Heart left ventricle (tissue), 16 donors: ENCODE measurements around the gene MDH2. TPM values are rescaled to one million over a fixed set of nuclear protein-coding genes. Genes with fewer than 3 reads are reported as not detected.
A peak's percentile ranks its signal among the peaks of the same experiment; 100 is the strongest.
"Not testable (repeated sequence)": the region's sequence is repeated elsewhere in the genome, so short reads cannot be mapped to it uniquely, and the experiment has no call there.

ENCODE experiments used
- ATAC-seq, 4 donors: fragments of 200-7000 bp; cut with Tn5 transposase; one replicate each; pipeline ENCODE4 v1.9.1; 2020 to 2022; ENCODE audit warnings: moderate library complexity in 4 of 4, mild to moderate bottlenecking in 3 of 4, moderate number of reproducible peaks in 1 of 4
- DNase-seq, 5 donors: peaks; one replicate each; pipeline ENCODE4 v3.0.0-alpha.2; 2020
- H3K27ac ChIP-seq, 12 donors: fragments of 200-600 bp; sonication (generic) in 4 of 12; one replicate each; pipeline versions ENCODE4 v1.5.0 to v1.8.0; 2016 to 2022; ENCODE audit warnings: mild to moderate bottlenecking in 2 of 12
- H3K27me3 ChIP-seq, 9 donors: fragments of 200-600 bp; sonication (generic) in 2 of 9; one replicate each; pipeline versions ENCODE4 v1.5.1 to v1.8.0; 2016 to 2022; ENCODE audit warnings: mild to moderate bottlenecking in 3 of 9
- H3K36me3 ChIP-seq, 9 donors: fragments of 200-600 bp; sonication (generic) in 2 of 9; one replicate each; pipeline versions ENCODE4 v1.5.0 to v1.8.0; 2018 to 2022; ENCODE audit warnings: mild to moderate bottlenecking in 2 of 9
- H3K4me1 ChIP-seq, 12 donors: fragments of 200-600 bp; sonication (generic) in 4 of 12; one replicate each; pipeline versions ENCODE4 v1.5.0 to v1.8.0; 2016 to 2022; ENCODE audit warnings: mild to moderate bottlenecking in 3 of 12
- H3K4me3 ChIP-seq, 12 donors: fragments of 200-600 bp; sonication (generic) in 4 of 12; one replicate each; pipeline versions ENCODE4 v1.5.0 to v1.8.0; 2017 to 2022; ENCODE audit warnings: mild to moderate bottlenecking in 9 of 12, moderate library complexity in 4 of 12
- H3K9me3 ChIP-seq, 12 donors: fragments of 200-600 bp; sonication (generic) in 4 of 12; one replicate each; pipeline versions ENCODE4 v1.5.0 to v1.8.0; 2016 to 2022; ENCODE audit warnings: mild to moderate bottlenecking in 1 of 12
- POLR2A ChIP-seq, 2 donors: fragments of 450-650 bp; IDR thresholded peaks; one replicate each; pipeline ENCODE4 v1.6.1; 2017; ENCODE audit warnings: antibody characterized with exemption in 2 of 2, mild to moderate bottlenecking in 2 of 2, moderate library complexity in 2 of 2
- WGBS, 4 donors: extraction: QIAGEN DNeasy Blood & Tissue Kit in 2 of 4; methylation state at CpG; one replicate each; pipeline versions ENCODE4 v1.1.5 to v1.1.7; 2013 to 2018; 5-methylcytosine and 5-hydroxymethylcytosine counted together
- intact Hi-C, 10 donors: fragments of 100-400 bp; cut with DNase I; formaldehyde crosslinking; loops; one replicate each; pipeline versions ENCODE4 v1.11.1 to v1.14.2; 2022
- polyA plus RNA-seq, 2 donors: library from polyadenylated mRNA; stranded (reverse); fragments of 200-250 nt; gene quantifications; one replicate each; pipeline ENCODE4 v1.2.3, GENCODE V29; 2013
- total RNA-seq, 9 donors: library from RNA; depleted of rRNA in 2 of 9; stranded (reverse); fragments of >200 nt in 2 of 9; fragmentation: NEBNext Ultra II Directional in 3 of 9; extraction: Animal tissue kit (Norgen Biotek cat#: 25700) in 3 of 9; gene quantifications; one replicate each; pipeline versions ENCODE4 v1.1.0 to v1.2.4, GENCODE V29; 2016 to 2023
- TF ChIP-seq, protein P1 (sequence below), 12 donors: fragments of 200-600 bp; sonication (generic) in 4 of 12; IDR thresholded peaks; one replicate each; pipeline versions ENCODE4 v1.5.0 to v1.8.0; 2018 to 2022; ENCODE audit warnings: antibody characterized with exemption in 12 of 12, mild to moderate bottlenecking in 5 of 12
- donor health status: ischemic (EF 13 %, LVEDD 7.1; RV severe dilation, severe dysfunction).
- donor health status: healthy with polysubstance abuse.
- donor health status: DM: no; HTN: yes; CAD: no.
- donor health status: DM: no; HTN: no; CAD: no.
- donor health status: ischemic (EF 25% LVEDD 6.9; RV normal size, moderate dysfunction).
- donor health status: ischemic (EF 25% LVEDD 5.7; RV mildly dilated, moderate dysfunction).
- donor health status: healthy.
- donor health status: DM: yes; HTN: yes; CAD: no.
- donor health status: ischemic (EF 35%, LVEDD 5.7; RV mildly dilated, moderate dysfunction).
- donor health status: nonischemic (EF 11% LVEDD 7.7; RV severe dilation, severe dysfunction).
- donor health status: DM: yes; HTN: yes; CAD: no.
- donor health status: PGD.
- donor health status: ischemic (EF 29% LVEDD 5.4; RV normal size, mild dysfunction).
- donor health status: nonischemic (EF 23%, LVEDD 6.1; RV moderate dilation, normal function).

MDH2 gene
- total and polyA plus RNA-seq, 11 donors: 140 to 591 (median 393) TPM

DNA sequence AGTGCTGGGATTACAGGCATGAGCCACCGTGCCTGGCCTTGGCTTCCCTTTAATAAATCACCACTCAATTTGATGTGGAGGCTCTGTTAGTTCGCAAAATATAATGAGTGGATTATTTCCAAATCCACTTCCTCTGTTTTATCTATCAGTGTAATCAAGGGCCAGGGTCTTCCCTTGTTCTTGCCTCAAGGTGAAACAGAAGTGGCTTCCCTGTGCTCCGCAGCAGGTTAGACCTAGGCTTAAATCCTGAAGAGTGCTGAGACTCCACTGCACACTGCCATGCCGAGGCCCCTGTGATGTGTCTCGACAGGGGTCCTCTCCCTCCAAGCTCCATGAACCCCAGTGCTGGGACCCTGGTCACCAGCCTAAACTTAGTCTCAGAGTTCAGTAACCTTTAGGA, 59.0 kb downstream of the MDH2 start:
- Histone ChIP-seq H3K27me3 (no peaks in the 10 kb centered on the region), H3K4me3 (no peak overlapping the region), H3K36me3 (no peaks in the 10 kb centered on the region), H3K9me3 (no peaks in the 10 kb centered on the region), H3K27ac (no peak overlapping the region), H3K4me1 (peaks cover 0 to 6% (median 0%) of the 10 kb centered on the region in 12 donors)
- DNase-seq (no peak), ATAC-seq (no peak)
- intact Hi-C loops: no loop called here
- WGBS, 4 donors: 84 to 89% (median 87%) methylated on average over 5 of the region's 5 CpGs
- no peak for TF ChIP-seq POLR2A (IDR thresholded peaks at IDR 0.05)
- TF ChIP-seq, protein P1, sequence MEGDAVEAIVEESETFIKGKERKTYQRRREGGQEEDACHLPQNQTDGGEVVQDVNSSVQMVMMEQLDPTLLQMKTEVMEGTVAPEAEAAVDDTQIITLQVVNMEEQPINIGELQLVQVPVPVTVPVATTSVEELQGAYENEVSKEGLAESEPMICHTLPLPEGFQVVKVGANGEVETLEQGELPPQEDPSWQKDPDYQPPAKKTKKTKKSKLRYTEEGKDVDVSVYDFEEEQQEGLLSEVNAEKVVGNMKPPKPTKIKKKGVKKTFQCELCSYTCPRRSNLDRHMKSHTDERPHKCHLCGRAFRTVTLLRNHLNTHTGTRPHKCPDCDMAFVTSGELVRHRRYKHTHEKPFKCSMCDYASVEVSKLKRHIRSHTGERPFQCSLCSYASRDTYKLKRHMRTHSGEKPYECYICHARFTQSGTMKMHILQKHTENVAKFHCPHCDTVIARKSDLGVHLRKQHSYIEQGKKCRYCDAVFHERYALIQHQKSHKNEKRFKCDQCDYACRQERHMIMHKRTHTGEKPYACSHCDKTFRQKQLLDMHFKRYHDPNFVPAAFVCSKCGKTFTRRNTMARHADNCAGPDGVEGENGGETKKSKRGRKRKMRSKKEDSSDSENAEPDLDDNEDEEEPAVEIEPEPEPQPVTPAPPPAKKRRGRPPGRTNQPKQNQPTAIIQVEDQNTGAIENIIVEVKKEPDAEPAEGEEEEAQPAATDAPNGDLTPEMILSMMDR (IDR thresholded peaks at IDR 0.05): no peak

DNA sequence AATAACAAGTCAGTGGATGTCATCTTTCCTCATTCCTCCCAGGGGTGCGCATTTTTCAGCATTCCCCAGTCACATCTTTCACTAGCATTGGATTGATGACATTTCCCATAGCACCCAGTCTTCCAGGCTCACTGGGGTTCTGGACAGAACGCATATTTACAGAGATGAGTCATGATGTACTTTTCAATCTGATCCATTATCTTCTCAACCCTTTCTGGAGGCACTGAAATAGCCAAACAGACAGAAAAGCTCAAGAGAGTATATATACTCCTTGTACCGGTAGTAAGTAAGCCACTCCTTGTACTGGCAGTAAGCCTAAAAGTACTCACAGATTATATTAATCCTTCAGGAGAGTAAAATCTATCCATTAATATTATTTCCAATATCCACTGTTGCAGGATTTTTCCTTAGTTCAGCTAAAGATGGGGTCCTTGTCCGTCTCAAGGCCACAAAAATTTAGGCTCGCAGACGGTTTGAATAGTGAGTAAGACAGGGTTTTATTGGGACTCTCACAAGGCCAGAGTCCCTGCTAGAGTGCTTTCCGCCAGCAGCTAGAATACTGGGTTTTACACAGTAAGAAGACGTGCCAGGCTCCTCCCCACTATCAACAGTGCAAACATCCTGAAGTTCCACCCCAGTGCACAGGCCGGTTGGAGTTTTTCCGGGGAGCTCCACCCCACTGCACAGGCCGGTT, 60.8 kb downstream of the MDH2 start:
- peak overlapping the region in 3 of 12 donors; percentile 4 to 14 (median 6) for H3K27ac ChIP-seq
- DNase-seq: peak in 2 of 5 donors; percentile 18 to 38
- H3K4me3 ChIP-seq: no peak overlapping the region
- H3K4me1 ChIP-seq: peaks cover 0 to 6% (median 0%) of the 10 kb centered on the region in 12 donors
- H3K36me3 ChIP-seq: no peaks in the 10 kb centered on the region
- no peaks in the 10 kb centered on the region for H3K9me3 ChIP-seq
- TF ChIP-seq POLR2A (IDR thresholded peaks at IDR 0.05): no peak
- TF ChIP-seq, protein P1 (IDR thresholded peaks at IDR 0.05): no peak
- peak in 3 of 4 donors; percentile 61 to 75 (median 66) for ATAC-seq
- H3K27me3 ChIP-seq: no peaks in the 10 kb centered on the region
- intact Hi-C loops: no loop called here
- 58 to 66% (median 64%) methylated on average over 11 of the region's 11 CpGs for WGBS, 4 donors

DNA sequence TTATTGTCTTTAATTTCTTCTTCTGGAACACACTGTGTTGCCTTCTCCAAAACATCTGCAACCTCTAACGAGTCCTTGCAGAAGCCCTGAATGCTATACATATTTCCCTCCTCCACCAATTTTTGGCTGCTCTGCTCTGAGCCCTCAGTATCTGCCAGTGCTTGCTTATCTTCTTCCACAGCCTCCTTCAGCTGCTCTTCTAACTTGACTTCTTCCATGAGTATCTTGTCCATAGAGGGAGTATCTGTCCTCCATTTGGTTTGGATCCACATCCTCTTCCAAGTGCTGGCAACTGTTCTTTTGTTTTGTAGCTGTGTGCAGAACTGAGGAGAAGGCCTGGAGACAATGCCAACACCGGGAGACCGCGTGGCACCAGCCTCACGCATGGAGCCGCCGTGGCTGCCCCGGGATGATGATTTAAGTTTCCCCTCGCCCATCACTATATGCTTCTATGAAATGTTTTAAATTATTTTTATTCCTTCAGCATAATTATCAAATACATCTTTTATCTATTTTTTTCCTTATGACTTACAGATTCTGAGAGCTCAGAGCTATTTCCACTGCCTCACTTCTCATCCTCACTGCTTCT, 65.2 kb downstream of the MDH2 start:
- WGBS, 4 donors: 84 to 87% (median 86%) methylated on average over 9 of the region's 9 CpGs
- H3K27me3 ChIP-seq, DNase-seq, H3K27ac ChIP-seq, H3K4me1 ChIP-seq, H3K36me3 ChIP-seq, ATAC-seq, H3K4me3 ChIP-seq, H3K9me3 ChIP-seq, intact Hi-C loops: not testable (repeated sequence)

DNA sequence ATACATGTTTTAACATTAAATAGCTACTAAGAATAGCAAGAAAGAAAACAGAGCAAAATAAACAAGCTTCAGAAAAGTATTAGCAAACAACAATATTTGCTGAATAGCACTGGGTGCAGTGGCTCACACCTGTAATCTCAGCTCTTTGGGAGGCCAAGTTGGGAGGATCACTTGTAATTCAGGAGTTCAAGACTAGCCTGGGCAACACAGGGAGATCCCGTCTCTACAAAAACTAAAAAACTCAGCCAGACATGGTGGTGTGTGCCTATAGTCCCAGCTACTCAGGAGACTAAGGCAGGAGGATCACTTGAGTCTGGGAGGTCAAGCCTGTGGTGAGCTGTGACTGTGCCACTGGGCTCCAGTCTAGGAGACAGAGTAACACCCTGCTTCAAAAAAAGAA, 66.8 kb downstream of the MDH2 start:
- 76 to 97% (median 86%) methylated on average over 1 of the region's 1 CpG for WGBS, 4 donors
- H3K4me1 ChIP-seq, intact Hi-C loops, H3K9me3 ChIP-seq, H3K4me3 ChIP-seq, H3K27ac ChIP-seq, H3K36me3 ChIP-seq, ATAC-seq, DNase-seq, H3K27me3 ChIP-seq: not testable (repeated sequence)

Other genes with a start within 250 kb of the MDH2 start
- under 1 TPM in 2 of 9 donors, not detected in 7; 0.60 to 0.77 TPM for gene CCL24, start 234.3 kb upstream of the MDH2 start, total RNA-seq
- gene CCL24, start 234.3 kb upstream of the MDH2 start, polyA plus RNA-seq: under 1 TPM in 1 of 2 donors, not detected in 1; 0.18 TPM
- 10 to 100 TPM; 23.6 to 44.1 (median 32.5) TPM for gene RHBDD2, start 169.1 kb upstream of the MDH2 start, total RNA-seq
- gene RHBDD2, start 169.1 kb upstream of the MDH2 start, polyA plus RNA-seq: 10 to 100 TPM; 27.6 to 43.4 TPM
- gene POR, start 133.0 kb upstream of the MDH2 start, total RNA-seq: 100 to 1,000 TPM in 2 of 9 donors, 10 to 100 TPM in 7; 38.3 to 202 (median 80.0) TPM
- 100 to 1,000 TPM in 1 of 2 donors, 10 to 100 TPM in 1; 69.5 to 169 TPM for gene POR, start 133.0 kb upstream of the MDH2 start, polyA plus RNA-seq
- 100 to 1,000 TPM in 7 of 9 donors, 10 to 100 TPM in 2; 63.8 to 181 (median 125) TPM for gene TMEM120A, start 53.5 kb upstream of the MDH2 start, total RNA-seq
- 100 to 1,000 TPM; 138 to 152 TPM for gene TMEM120A, start 53.5 kb upstream of the MDH2 start, polyA plus RNA-seq
- gene STYXL1, start 106 bp upstream of the MDH2 start, total RNA-seq: 10 to 100 TPM in 8 of 9 donors, 1 to 10 TPM in 1; 7.9 to 26.8 (median 16.1) TPM
- gene STYXL1, start 106 bp upstream of the MDH2 start, polyA plus RNA-seq: 10 to 100 TPM; 43.1 to 44.3 TPM
- gene SRRM3, start 153.8 kb downstream of the MDH2 start, total RNA-seq: 10 to 100 TPM in 1 of 9 donors, 1 to 10 TPM in 8; 1.6 to 18.0 (median 5.1) TPM
- gene SRRM3, start 153.8 kb downstream of the MDH2 start, polyA plus RNA-seq: 10 to 100 TPM; 10.9 to 28.5 TPM